Esophagus mucosa (tissue), 1 donor: Measurements from ENCODE around the gene TNNT1. TPM values are rescaled to one million over a fixed set of nuclear protein-coding genes. Genes with fewer than 3 reads are reported as not detected.
"Not testable (repeated sequence)": the region's sequence is repeated elsewhere in the genome, so short reads cannot be mapped to it uniquely, and the experiment has no call there.

Experiments used
- ATAC-seq: fragments of 200-7000 bp; cut with Tn5 transposase; one replicate; pipeline ENCODE4 v1.9.1; 2020
- total RNA-seq: library from RNA; stranded (reverse); gene quantifications from one replicate; pipeline ENCODE4 v1.2.4, GENCODE V29; 2023
- donor health status: DM: yes; HTN: yes; CAD: no.

The TNNT1 gene
- total RNA-seq, 1 donor from 2014 or later: 9.4 TPM

DNA sequence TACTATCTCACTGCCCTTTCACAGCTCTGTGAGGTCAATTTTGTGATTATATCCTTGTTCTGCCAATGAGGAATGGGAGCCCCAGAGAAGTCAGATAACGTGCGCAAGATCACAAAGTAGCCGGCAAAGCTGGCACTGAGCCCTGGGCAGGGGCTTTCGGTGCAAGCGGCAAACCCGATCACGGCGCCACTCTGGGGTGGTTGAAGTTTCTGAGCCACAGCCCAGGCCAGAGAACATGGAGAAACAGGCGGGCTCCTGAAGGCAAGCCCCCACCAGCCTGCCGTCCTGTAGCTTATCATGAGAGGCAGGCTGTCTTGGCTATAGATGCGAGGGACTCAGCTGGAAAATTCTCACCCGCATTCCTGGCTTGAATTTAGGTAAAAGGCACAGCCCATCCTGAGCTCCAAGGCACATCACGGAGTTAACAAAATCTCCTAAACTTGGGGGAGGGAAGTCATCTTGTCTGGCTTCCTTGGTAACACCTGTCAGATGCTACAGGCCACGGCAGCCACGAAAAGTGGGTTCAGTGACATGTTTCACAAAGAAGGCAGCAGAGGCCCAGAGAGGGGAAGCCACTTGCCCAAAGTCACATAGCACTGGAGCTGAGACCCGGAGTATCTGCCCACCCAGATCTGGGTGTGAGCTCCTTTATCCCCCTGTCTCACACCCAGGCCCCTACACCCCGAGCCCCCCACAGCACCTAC is 12.5 kb downstream of the TNNT1 start:
- no peak for ATAC-seq

DNA sequence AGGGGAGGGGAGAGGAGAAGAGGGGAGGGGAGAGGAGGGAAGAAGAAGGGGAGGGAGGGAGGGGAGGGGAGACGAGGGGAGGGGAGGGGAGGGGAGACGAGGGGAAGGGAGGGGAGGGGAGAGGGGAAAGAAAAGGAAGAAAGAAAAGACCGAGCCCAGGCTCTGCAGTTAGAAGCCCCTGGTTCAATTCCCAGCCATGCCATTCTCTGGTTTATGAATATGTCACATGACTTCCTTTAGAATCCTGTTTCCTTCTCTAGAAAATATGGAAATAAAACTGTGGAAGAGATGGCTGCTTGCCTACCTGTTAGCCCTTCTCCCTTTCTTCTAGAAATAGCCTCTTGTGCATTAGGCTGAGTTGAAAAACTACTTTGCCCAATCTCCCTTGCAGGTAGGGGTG is 14.3 kb downstream of the TNNT1 start:
- ATAC-seq: no peak

DNA sequence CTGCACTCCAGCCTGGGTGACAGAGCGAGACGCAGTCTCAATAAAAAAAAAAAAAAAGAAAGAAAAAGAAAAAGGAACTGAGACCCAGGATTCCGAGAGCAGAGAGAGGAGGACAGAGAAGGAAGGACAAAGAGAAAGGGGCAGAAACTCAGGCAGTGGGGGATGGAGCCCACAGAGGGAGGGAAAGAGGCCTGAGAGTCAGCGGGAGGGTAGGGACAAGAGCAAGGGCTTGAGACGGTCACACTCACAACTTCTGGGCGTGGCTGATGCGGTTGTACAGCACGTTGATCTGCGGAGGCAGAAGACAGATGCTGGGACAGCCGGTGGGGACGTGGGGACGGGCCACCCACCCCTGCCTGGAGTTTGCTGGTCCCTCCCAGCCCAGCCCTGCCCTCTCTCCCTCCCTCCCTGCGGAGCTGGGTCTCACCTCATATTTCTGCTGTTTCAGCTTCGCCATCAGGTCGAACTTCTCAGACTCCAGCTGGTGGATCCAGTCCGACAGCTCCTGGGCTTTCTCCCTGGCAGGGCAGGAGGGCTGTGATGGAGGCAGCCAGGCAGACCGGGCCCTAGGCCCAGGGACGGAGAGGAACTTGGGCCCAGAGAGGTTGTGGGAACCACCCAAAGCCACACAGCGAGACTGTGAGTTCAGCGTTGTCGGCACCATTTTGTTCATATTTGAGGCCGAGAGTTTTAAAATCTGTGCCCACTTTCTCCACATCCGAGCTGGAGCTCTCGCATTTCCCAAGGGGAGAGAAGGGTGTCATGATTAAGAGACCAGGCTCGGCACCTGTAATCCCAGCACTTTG is 15.2 kb downstream of the TNNT1 start:
- peak; percentile 28 for ATAC-seq

DNA sequence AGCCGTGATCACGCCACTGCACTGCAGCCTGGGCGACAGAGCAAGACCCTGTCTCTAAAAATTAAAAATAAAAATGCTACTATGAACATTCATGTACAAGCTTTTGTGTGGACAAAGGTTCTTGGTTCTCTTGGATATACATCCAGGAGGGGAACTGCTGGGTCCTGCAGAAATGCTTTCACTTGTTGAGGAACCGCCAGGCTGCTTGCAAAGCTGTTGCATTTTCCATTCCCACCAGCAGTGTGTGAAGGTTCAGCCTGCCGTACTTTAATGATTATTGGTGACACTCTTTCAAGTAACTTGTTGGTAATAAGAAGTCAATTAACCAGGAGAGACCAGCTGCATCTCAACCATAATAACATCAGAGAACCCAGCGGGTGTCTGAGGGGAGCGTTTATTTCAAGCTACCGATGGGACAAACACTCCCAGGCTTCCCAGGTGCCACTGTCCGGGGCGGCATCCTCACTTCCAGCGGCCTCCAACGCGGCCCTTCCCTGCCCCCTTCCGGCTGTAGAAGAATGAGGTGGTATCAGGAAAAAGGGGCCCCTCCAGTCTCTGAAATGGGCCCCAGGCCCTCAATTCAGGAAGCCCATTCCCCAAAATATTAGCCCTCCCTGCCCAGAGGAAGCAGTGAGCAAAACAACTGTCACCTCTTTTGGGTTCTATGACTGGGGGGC is 16.4 kb downstream of the TNNT1 start:
- no peak for ATAC-seq

DNA sequence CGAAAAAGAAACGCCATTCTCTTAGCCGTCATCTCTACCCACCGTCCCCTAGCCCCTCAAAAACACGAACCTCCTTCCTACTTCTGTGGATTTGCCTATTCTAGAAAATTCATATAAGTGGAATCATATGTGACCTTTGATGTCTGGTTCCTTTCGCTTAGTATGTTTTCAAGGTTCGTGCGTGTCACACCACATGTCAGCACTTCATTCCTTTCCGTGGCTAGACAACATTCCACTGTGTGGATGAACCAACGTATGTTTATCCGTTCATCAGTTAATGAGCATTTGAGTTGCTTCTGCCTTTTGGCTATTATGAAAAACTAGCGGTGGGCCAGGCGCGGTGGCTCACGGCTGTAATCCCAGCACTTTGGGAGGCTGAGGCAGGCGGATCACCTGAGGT is 17.6 kb downstream of the TNNT1 start:
- no peak for ATAC-seq

DNA sequence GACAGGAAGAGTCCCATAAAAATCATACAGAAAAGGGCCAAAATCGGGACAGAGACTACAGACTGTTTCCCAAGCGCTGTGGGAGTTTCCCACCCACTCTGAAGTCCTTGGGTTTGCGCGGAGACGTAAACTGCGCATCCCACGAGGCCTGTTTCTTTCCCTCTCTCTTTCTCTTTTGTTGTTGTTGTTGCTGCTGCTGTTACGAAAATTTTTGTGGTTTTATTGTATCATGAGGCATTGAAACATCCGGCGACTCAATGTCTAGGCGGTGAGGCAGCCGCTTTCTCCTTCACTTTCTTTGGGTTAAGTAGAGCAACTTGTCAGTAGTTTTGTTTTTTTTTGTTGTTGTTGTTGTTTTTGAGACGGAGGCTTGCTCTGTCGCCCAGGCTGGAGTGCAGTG is 30.0 kb downstream of the TNNT1 start:
- ATAC-seq: no peak

DNA sequence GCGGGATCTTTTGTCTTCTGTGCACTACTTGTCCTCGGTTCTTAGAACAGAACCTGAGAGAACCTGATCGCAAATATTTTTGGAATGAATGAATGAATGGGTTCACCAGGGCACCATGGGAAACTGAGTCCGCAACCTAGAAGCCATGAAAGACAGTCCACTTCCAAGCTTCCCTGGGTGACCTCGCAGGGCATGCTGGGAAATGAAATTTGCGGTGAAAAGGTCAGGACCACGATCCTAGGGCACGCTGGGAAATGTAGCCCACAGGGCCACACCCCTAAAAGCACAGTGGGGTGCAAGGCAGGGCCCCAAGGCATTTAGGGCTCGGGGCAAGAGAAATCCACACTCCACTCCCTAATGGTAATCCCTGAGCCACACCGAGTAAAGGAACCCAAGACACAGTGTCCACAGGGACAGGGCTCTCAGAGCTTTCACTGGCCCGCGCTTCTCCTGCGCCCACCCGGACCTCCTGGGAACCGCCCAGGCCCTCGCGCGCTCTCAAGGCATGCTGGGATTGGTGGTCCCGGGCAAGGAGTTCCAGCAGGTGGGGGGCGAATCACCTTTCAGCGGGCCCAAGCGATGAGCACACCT is 30.5 kb downstream of the TNNT1 start:
- ATAC-seq: no peak

DNA sequence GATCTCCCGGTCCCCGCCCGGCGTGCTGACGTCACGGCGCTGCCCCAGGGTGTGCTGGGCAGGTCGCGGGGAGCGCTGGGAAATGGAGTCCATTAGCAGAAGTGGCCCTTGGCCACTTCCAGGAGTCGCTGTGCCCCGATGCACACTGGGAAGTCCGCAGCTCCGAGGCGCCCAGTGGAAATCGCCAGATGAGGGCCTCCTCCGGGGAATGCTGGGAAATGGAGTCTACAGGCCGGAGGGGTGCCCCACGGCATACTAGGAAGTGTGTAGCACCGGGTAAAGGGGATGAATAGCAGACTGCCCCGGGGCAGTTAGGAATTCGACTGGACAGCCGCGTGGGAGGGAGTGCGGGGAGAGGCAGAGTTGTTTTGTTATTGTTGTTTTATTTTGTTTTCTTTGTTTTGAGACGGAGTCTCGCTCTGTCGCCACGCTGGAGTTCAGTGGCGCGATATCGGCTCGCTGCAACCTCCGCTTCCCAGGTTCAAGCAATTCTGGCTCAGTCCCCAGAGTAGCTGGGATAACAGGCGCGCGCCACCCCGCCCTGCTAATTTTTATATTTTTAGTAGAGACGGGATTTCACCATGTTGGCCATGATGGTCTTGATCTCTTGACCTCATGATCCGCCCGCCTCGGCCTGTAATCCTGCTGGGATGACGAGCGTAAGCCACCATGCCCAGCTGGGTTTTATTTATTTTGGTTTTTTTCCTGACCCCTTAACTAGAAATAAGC is 31.2 kb downstream of the TNNT1 start:
- peak; percentile 95 for ATAC-seq

DNA sequence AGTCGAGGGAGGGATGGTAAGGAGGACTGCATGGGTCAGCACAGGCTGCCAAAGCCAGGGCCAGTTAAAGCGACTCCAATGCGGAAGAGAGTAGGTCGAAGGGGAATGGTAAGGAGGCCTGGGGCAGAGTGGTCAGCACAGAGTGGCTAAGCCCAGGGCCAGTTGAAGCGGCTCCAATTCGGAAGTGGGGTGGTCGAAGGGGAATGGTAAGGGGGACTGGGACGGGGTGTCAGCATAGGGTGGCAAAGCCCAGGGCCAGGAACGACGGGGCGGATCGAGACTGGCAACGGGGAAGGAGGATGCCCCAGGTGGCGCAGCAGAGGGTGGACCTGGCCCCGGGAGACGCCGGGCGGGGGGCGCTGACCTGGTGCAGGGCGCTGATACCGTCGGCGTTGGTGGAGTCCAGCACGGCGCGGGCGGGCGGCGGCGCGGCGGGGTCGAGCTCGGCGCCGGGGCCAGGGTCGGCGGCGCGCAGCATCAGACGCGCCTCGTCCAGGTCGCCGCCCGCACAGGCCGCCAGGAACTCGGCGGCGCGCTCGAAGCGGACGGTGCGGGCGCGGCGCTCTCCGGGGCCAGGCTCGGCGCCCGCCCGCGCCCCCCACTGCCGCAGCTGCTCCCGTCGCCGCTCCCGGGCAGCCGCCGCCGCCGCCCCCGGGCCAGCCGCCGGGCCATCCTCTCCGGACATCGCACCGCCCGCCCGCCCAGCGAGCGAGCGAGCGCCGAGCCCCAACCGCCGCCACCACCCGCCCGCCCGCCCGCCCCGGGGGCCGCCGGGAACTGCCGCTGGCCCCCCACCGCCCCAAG is 31.9 kb downstream of the TNNT1 start, which contains the start of gene PPP1R12C:
PPP1R12C (minus strand) TSS at position 779 of the 804 bp plus-strand sequence; CDS start at position 685, 94 bp downstream.
- ATAC-seq: peak; percentile 13

DNA sequence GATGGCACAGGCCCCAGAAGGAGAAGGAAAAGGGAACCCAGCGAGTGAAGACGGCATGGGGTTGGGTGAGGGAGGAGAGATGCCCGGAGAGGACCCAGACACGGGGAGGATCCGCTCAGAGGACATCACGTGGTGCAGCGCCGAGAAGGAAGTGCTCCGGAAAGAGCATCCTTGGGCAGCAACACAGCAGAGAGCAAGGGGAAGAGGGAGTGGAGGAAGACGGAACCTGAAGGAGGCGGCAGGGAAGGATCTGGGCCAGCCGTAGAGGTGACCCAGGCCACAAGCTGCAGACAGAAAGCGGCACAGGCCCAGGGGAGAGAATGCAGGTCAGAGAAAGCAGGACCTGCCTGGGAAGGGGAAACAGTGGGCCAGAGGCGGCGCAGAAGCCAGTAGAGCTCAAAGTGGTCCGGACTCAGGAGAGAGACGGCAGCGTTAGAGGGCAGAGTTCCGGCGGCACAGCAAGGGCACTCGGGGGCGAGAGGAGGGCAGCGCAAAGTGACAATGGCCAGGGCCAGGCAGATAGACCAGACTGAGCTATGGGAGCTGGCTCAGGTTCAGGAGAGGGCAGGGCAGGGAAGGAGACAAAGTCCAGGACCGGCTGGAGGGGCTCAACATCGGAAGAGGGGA is 32.7 kb downstream of the TNNT1 start:
- peak; percentile 36 for ATAC-seq

DNA sequence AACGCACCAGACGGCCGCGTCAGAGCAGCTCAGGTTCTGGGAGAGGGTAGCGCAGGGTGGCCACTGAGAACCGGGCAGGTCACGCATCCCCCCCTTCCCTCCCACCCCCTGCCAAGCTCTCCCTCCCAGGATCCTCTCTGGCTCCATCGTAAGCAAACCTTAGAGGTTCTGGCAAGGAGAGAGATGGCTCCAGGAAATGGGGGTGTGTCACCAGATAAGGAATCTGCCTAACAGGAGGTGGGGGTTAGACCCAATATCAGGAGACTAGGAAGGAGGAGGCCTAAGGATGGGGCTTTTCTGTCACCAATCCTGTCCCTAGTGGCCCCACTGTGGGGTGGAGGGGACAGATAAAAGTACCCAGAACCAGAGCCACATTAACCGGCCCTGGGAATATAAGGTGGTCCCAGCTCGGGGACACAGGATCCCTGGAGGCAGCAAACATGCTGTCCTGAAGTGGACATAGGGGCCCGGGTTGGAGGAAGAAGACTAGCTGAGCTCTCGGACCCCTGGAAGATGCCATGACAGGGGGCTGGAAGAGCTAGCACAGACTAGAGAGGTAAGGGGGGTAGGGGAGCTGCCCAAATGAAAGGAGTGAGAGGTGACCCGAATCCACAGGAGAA is 33.5 kb downstream of the TNNT1 start:
- ATAC-seq: no peak

DNA sequence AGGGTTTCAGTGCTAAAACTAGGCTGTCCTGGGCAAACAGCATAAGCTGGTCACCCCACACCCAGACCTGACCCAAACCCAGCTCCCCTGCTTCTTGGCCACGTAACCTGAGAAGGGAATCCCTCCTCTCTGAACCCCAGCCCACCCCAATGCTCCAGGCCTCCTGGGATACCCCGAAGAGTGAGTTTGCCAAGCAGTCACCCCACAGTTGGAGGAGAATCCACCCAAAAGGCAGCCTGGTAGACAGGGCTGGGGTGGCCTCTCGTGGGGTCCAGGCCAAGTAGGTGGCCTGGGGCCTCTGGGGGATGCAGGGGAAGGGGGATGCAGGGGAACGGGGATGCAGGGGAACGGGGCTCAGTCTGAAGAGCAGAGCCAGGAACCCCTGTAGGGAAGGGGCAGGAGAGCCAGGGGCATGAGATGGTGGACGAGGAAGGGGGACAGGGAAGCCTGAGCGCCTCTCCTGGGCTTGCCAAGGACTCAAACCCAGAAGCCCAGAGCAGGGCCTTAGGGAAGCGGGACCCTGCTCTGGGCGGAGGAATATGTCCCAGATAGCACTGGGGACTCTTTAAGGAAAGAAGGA is 34.4 kb downstream of the TNNT1 start:
- ATAC-seq: no peak

DNA sequence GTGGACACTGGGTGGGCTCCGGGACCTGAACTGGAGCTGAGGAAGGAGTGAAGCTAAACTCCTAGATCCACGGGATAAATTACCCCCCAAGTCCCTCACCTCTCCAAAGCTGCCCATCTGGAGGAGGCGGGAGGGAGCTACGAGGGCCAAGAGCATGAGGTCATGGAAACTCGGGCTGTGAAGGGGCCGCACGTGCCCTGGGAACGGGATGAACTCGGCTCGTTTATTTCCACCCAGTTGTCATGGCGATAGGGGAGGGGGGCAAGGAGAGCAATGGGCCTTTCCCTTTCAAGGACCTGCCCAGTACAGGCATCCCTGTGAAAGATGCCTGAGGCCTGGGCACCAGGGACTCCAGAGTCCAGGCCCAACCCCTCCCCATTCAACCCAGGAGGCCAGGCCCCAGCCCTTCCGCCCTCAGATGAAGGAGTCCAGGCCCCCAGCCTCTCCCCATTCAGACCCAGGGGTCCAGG is 35.4 kb downstream of the TNNT1 start:
- ATAC-seq: no peak

DNA sequence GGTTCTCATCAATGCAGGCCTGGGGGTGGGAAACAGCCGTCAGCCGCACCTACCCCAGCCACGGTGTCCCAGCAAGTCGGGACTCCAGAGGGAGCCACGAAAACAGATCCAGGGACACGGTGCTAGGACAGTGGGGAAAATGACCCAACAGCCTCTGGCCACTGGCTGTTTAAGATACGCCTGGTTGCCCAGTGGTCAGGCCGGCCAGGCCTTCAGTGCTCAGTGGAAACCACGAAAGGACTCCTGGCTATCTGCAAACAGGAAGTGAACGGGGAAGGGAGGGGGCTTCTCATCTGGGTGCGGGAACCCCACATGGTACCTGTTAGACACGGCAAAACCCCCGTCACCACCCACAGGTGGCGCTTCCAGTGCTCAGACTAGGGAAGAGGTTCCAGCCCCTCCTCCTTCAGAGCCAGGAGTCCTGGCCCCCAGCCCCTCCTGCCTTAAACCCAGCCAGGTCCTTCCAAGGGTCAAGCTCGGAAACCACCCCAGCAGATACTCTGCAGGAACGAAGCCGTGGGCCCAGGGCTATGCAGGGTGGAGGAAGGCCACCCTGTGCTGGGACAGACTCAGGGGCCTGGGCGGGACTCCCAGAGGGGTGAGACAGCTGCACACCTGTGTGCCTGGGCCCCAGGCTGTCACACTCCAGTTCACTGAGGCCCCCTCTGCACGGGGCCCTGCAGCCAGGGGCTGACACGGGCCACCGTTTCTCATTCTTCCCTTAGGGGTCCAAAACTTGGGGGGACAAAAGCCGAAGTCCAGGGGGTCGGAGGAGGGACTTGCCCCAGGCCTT is 36.0 kb downstream of the TNNT1 start:
- ATAC-seq: no peak

DNA sequence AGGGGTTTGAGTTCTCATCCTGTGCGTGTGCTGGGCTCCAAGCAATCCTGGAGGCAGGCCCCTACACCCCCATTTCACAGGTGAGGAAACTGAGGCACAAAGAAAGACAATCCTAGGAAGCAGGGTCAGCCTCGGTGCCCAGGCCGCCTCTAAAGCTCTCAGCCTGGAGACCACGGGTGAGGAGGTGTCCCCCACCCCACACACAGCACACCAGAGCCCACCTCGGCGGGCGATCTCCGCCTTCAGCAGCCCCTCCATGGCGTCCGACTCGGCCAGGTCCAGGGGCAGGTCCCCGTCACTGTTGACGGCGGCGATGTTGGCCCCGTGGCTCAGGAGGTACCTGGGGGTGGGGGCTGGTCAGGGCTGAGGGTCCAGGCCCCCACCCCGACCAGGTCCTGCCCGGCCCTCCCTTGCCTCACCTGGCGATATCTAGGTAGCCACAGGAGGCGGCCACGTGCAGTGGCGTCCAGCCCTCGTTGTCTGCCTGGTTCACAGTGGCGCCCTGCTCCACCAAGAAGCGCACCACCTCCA is 36.7 kb downstream of the TNNT1 start:
- ATAC-seq: no peak

DNA sequence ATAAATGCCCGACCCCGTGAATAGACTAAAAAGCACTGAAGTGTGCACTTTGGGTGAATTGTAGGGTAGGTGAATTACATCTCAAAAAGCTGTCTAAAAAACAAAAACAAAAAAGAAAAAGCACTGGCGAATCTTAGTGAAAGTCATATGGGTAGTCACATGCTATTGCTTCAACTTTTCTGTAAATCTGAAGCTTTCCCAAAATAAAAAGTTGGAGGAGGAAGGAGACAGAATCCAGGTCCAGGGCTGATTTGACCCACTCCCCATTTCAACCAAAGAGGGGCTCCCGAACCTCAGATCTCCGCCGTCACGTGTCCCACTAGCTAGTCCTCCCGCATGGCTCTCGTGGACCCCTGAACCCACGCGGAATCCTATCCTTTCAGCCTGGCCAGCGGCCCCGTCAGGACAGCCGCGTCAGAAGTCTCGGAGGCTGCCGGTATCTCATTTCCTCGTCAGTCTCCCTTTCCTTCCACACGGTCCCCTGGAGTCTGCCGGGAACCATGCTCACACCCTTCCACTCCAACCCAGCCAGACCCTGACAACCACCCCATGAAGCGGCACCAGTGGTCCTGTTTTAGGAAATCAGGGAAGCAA is 37.7 kb downstream of the TNNT1 start:
- no peak for ATAC-seq

DNA sequence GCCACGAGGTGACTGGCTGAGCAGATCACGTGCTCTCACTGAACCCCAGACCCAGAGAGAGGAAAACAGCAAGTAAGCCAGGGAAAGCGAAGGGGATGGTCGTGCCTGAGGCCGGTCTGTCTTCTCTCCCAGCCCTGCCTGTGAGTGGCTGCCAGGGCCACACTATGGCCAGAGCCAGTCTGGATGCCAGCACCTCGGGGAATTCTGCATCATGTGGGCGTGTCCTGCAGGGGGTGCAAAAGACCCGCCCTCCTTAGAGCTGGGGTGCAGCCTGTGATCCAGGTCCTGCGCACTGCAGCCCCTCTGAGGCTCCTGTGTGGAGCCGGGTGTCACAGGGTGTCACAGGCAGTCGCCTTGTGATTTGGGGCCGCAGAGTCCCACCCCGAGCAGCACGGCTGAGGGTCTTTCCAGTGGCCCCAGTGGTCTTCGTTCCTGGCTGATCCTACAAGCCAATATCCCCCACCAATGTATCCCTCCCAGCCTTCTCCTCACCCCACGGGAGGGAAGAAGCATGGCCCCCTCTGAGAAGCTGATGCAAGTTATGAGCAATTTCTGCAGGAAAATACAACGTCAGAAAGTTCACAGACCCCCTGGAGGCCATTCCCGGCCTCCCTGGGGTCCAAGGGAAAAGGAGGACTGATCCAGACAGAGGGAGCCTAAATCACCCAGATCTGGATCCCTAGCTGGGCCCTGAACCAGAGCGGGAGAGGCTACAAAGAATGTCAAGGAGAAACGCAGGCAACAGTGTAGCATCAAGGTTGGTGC is 39.3 kb downstream of the TNNT1 start:
- no peak for ATAC-seq

DNA sequence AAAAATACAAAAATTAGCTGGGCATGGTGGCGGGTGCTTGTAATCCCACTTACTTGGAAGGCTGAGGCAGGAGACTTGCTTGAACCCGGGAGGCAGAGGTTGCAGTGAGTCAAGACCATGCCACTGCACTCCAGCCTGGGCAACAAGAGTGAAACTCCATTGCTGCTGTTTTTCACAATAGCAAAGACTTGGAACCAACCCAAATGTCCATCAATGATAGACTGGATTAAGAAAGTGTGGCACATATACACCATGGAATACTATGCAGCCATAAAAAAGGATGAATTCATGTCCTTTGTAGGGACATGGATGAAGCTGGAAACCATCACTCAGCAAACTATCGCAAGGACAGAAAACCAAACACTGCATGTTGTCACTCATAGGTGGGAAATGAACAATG is 41.8 kb downstream of the TNNT1 start:
- ATAC-seq: not testable (repeated sequence)
